ENCODE results near the gene ZNF583. TPM values are rescaled to one million over a fixed set of nuclear protein-coding genes. Genes with fewer than 3 reads are reported as not detected.

The ZNF583 gene
- total and polyA plus RNA-seq, 9 of the 15 experiments (the other 6 are each of a cell fraction or from before 2014, with no cell fraction given): 0.92 to 6.7 (median 3.0) TPM

- TF ChIP-seq ZHX1 (conservative IDR thresholded peaks at IDR 0.05; ENCODE audit: low read length) (no peak), ZNF449 (CRISPR knock-in tag; IDR thresholded peaks at IDR 0.05) (no peak), DLX4 (CRISPR knock-in tag; IDR thresholded peaks at IDR 0.05) (no peak), MCM7 (IDR thresholded peaks at IDR 0.05) (no peak), CREB1 (IDR thresholded peaks at IDR 0.05) (0 out of 2 replicates have a peak, but pooled peaks have one; percentile 61), CREB1 (CRISPR knock-in tag; IDR thresholded peaks at IDR 0.05) (peak; percentile 49; the same call in 1 of the 2 replicates), LCOR (CRISPR knock-in tag; IDR thresholded peaks at IDR 0.05) (0 out of 2 replicates have a peak, but pooled peaks have one; percentile 17), POLR2A (conservative IDR thresholded peaks at IDR 0.05) (peak; percentile 69), HOMEZ (CRISPR knock-in tag; IDR thresholded peaks at IDR 0.05) (no peak)
These were observed at the start of gene ZNF583 (continued) for GRCh38 chr19:56403764-56404704.
